ENCODE data around the gene ZNF83.

- TF ChIP-seq CTCF (IDR thresholded peaks at IDR 0.05) (no peak), EZH2 (IDR thresholded peaks at IDR 0.05; ENCODE audit: borderline replicate concordance, insufficient read depth, low read depth, low read length, poor library complexity, severe bottlenecking) (no peak)
Measured at GRCh38 chr19:52660981-52661380, 22.8 kb upstream of the ZNF83 start.
